Activated T-helper 2 cell treated with anti-CD3 and anti-CD28 coated beads, Interferon-gamma antibody, Interleukin-2, Interleukin-4, amounts not matched to agents 10 μg/mL and 5 μg/mL and 100 μg/mL, durations not matched to agents 14 hours and 24 hours and 36 hours (primary cell): Measurements from ENCODE around the gene LARP1. TPM values are rescaled to one million over a fixed set of nuclear protein-coding genes. Genes with fewer than 3 reads are reported as not detected.
A peak's percentile ranks its signal among the peaks of the same experiment; 100 is the strongest.

Experiments
- DNase-seq: peaks from one replicate; pipeline ENCODE4 v3.0.0; 2021; ENCODE audit warnings: low spot score
- H3K27ac Mint-ChIP-seq: one replicate; pipeline ENCODE4 v1.8.0; 2021; ENCODE audit warnings: mixed read lengths
- H3K27me3 Mint-ChIP-seq: one replicate; pipeline ENCODE4 v1.8.0; 2021; ENCODE audit warnings: low read depth, mixed read lengths
- H3K36me3 Mint-ChIP-seq: one replicate; pipeline ENCODE4 v1.8.0; 2021; ENCODE audit warnings: low read depth, mixed read lengths
- H3K4me1 Mint-ChIP-seq: one replicate; pipeline ENCODE4 v1.8.0; 2021; ENCODE audit warnings: low read depth, mixed read lengths
- H3K4me3 Mint-ChIP-seq: one replicate; pipeline ENCODE4 v1.8.0; 2021; ENCODE audit warnings: low read depth, mild to moderate bottlenecking, moderate library complexity, mixed read lengths
- H3K9me3 Mint-ChIP-seq: one replicate; pipeline ENCODE4 v1.8.0; 2021; ENCODE audit warnings: mixed read lengths
- intact Hi-C: fragments of 100-400 bp; cut with micrococcal nuclease; formaldehyde crosslinking; loops from one replicate; pipeline ENCODE4 v1.15.1; 2023
- total RNA-seq: library from RNA; stranded (reverse); gene quantifications from 2 replicates; pipeline ENCODE4 v1.2.3, GENCODE V29; 2022

The LARP1 gene
- total RNA-seq, 1 donor from 2014 or later: 278 TPM

DNA sequence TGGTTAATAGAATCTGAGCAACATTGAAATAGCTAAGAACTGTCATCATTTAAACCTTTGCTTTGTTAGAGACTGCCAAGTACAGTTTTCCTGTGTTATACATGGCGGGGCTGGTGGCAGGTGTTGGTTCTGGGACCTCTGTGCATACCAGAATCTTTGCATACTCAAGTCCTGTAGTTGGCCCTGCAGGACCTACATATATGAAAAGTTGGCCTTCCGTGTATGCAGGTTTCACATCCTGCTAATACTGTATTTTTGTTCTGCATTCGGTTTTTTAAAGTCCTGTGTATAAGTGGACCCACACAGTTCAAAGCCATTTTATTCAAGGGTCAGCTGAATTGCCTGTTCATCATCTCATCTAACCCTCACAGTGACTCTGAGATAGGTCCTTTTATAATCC lies 36.4 kb downstream of the LARP1 start:
- H3K36me3 Mint-ChIP-seq: peaks cover 63% of the 10 kb centered on the region
- H3K4me1 Mint-ChIP-seq: peaks cover 23% of the 10 kb centered on the region
- no peaks in the 10 kb centered on the region for H3K27me3 Mint-ChIP-seq
- H3K4me3 Mint-ChIP-seq: no peak overlapping the region
- no peak for DNase-seq
- no peaks in the 10 kb centered on the region for H3K9me3 Mint-ChIP-seq
- no peak overlapping the region for H3K27ac Mint-ChIP-seq
- intact Hi-C loops: no loop called here

DNA sequence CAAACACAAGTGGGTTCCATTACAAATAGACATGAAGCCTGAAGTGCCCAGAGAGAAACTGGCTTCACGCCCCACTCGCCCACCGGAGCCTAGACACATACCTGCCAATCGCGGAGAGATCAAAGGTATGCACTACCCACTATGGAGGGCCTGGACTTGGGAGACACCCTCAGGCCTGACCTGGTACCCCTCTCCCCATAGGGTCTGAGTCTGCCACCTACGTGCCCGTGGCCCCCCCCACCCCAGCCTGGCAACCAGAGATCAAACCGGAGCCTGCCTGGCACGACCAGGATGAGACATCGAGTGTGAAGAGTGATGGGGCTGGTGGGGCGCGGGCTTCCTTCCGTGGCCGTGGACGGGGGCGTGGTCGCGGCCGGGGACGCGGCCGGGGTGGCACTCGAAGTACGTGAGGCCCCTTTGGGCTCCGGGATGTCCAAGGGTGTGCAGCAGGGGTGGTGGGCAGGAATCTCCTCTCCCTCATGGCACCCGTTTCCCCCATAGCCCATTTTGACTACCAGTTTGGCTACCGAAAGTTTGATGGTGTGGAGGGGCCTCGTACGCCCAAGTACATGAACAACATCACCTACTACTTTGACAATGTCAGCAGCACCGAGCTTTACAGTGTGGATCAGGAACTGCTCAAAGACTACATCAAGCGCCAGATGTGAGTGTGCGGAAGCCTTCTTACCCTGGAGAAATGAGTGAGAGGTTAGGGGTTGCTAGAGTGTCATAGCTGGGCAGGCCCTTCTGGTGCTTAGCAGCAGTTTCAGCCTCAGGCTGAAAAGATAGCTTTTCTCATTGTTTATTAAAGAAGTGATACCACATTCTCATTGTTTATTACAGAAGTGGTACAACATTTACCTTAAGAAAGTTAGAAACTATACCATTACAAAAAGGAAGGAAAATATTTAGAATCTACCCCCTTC lies 38.7 kb downstream of the LARP1 start:
- peaks cover 72% of the 10 kb centered on the region for H3K36me3 Mint-ChIP-seq
- no peak overlapping the region for H3K27ac Mint-ChIP-seq
- no peak for DNase-seq
- intact Hi-C loops: no loop called here
- H3K27me3 Mint-ChIP-seq: no peaks in the 10 kb centered on the region
- H3K9me3 Mint-ChIP-seq: no peaks in the 10 kb centered on the region
- H3K4me1 Mint-ChIP-seq: peaks cover 8% of the 10 kb centered on the region
- no peak overlapping the region for H3K4me3 Mint-ChIP-seq

DNA sequence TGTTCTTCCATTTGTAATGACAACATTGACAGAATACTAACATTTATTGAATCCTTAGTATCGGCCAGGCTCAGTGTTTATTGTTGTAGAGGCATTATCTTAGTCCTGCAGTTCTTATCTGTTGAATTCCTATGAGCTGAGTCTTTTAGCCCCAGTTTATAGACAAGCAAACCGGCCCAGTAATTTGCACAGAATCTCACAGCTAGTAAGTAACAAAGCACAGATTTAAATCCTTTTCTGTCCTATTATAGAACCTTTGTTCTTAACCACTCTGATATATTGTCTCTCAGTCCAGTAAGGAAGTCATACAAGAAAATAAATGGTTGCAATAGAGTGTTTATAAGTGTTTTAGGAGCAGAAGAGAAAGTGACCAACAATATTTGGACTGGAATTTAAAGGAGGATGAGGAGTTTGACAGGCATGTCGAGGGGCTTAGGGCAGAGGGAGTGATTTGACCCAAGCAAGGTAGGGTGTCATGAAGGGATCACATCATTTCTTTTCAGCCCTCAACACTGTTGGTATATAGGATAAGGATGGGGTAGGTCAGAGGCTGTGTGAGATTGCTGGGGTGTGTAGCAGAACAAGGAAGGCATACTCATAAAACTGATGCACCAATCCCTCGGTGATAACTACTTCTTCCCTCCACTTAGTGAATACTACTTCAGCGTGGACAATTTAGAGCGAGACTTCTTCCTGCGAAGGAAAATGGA lies 39.5 kb downstream of the LARP1 start:
- no peak overlapping the region for H3K27ac Mint-ChIP-seq
- H3K36me3 Mint-ChIP-seq: peaks cover 78% of the 10 kb centered on the region
- no peak for DNase-seq
- no peak overlapping the region for H3K4me3 Mint-ChIP-seq
- no peaks in the 10 kb centered on the region for H3K27me3 Mint-ChIP-seq
- no peaks in the 10 kb centered on the region for H3K9me3 Mint-ChIP-seq
- intact Hi-C loops: no loop called here
- H3K4me1 Mint-ChIP-seq: peaks cover 11% of the 10 kb centered on the region

DNA sequence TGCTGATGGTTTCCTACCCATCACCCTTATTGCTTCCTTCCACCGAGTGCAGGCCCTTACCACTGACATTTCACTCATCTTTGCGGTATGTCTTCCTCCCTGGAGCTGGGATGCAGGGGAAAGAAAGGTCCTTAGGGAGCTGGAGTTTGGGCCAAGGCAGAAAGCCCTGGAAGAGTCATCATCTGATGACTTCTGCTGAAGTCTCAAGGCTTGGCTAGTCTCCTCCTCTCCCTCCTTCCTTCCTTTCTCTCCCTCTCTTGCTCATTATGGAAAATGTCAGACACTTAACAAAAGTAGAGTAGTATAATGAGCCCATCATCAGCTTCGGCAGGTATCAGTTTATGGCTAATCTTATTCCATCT lies 40.0 kb downstream of the LARP1 start:
- H3K36me3 Mint-ChIP-seq: peaks cover 78% of the 10 kb centered on the region
- no peaks in the 10 kb centered on the region for H3K9me3 Mint-ChIP-seq
- intact Hi-C loops: no loop called here
- H3K27me3 Mint-ChIP-seq: no peaks in the 10 kb centered on the region
- no peak overlapping the region for H3K27ac Mint-ChIP-seq
- H3K4me1 Mint-ChIP-seq: peaks cover 10% of the 10 kb centered on the region
- H3K4me3 Mint-ChIP-seq: no peak overlapping the region
- DNase-seq: no peak

DNA sequence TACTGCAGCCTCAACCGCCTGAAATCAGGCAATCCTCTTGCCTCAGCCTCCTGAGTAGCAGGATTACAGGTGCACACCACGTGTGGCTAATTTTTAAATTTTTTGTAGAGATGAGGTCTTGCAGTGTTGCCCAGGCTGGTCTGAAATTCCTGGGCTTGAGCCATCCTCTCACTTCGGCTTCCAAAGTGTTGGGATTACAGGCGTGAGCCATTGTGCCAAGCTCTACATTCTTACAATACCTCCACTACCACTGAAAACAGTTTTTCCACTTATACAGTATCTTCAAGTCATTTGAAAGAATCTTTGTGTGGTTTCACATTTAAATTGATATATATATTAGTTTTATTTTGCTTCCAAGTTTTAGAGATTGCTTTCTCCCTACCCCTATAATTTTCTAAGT lies 42.6 kb downstream of the LARP1 start:
- H3K4me1 Mint-ChIP-seq: peaks cover 12% of the 10 kb centered on the region
- no peaks in the 10 kb centered on the region for H3K9me3 Mint-ChIP-seq
- no peak overlapping the region for H3K27ac Mint-ChIP-seq
- H3K27me3 Mint-ChIP-seq: no peaks in the 10 kb centered on the region
- no peak overlapping the region for H3K4me3 Mint-ChIP-seq
- no peak for DNase-seq
- intact Hi-C loops: no loop called here
- H3K36me3 Mint-ChIP-seq: peaks cover 83% of the 10 kb centered on the region

DNA sequence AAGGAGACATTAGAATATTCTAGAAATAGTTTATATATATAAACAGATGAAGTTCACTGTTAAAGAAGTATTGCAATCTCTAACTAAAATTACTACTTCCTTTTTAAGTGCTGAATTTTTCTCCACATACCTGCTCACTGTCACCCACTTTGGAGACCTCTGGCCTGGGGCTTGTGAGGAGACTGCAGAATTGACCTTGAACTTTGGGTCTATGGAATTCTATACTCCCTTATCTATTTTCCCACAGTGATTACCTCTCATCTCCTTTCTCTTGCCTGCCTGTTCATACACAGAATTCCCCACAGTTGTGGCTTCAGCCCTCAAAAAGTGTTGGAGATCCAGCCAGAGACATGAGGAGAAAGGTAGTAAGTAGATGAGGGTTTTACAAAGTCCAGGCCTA lies 45.4 kb downstream of the LARP1 start:
- Mint-ChIP-seq H3K27ac (no peak overlapping the region), H3K4me3 (no peak overlapping the region), H3K9me3 (no peaks in the 10 kb centered on the region), H3K27me3 (no peaks in the 10 kb centered on the region), H3K36me3 (peaks cover 83% of the 10 kb centered on the region), H3K4me1 (peaks cover 12% of the 10 kb centered on the region)
- intact Hi-C loops: no loop called here
- no peak for DNase-seq

DNA sequence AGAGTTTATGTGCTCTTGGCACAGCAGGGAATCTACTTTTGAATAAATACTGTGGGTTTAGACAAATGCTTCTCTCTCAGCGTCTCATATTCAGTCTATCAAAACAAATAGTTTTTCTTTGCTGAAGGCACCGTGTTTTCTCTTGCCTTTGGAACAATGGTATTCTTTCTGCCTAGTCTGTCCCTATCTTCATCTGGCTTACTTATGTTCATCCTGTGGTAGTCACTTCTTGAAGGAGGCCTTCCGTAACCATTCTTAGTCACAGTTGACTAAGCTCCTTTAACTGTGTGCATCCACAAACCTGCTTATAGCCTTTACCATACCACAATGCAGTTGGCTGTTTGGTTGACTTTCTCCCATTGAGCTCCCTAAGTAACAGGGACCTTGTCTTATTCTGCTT lies 45.9 kb downstream of the LARP1 start:
- Mint-ChIP-seq H3K36me3 (peaks cover 86% of the 10 kb centered on the region), H3K4me1 (peaks cover 12% of the 10 kb centered on the region), H3K27me3 (no peaks in the 10 kb centered on the region), H3K9me3 (no peaks in the 10 kb centered on the region), H3K4me3 (no peak overlapping the region), H3K27ac (no peak overlapping the region)
- intact Hi-C loops: no loop called here
- no peak for DNase-seq

DNA sequence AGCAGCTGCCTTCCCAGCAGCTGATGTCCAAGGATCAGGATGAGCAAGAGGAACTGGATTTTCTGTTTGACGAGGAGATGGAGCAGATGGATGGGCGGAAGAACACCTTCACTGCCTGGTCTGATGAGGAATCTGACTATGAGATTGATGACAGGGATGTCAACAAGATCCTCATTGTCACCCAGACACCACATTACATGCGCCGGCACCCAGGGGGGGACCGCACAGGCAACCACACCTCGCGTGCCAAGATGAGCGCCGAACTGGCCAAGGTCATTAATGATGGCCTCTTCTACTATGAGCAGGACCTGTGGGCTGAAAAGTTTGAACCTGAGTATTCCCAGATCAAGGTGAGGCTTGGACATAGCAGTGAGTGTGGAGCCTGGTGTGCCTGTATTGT lies 46.9 kb downstream of the LARP1 start:
- no peak overlapping the region for H3K4me3 Mint-ChIP-seq
- no peaks in the 10 kb centered on the region for H3K9me3 Mint-ChIP-seq
- no peaks in the 10 kb centered on the region for H3K27me3 Mint-ChIP-seq
- intact Hi-C loops: no loop called here
- peaks cover 8% of the 10 kb centered on the region for H3K4me1 Mint-ChIP-seq
- no peak overlapping the region for H3K27ac Mint-ChIP-seq
- no peak for DNase-seq
- peaks cover 85% of the 10 kb centered on the region for H3K36me3 Mint-ChIP-seq

DNA sequence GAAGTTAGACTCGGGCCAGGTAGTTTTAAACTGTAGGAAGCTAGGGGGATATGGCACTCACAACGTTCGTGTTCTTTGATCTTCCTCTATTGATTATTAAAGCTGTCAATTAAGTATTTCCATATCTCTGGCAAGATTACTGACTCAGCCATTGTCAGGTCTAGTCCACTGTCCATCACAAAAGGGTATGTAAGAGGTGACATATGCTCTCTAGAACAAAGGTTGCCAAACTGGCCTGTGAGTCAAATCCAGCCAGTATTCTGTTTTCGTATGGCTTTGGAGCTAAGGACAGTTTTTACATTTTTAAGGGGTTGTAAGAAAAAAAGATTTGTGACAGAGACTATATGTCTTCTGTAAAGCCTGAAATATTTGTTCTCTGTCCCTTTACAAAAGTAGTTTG lies 51.0 kb downstream of the LARP1 start:
- H3K9me3 Mint-ChIP-seq: no peaks in the 10 kb centered on the region
- no peak for DNase-seq
- H3K27ac Mint-ChIP-seq: no peak overlapping the region
- peaks cover 2% of the 10 kb centered on the region for H3K4me1 Mint-ChIP-seq
- no peaks in the 10 kb centered on the region for H3K27me3 Mint-ChIP-seq
- no peak overlapping the region for H3K4me3 Mint-ChIP-seq
- peaks cover 81% of the 10 kb centered on the region for H3K36me3 Mint-ChIP-seq
- intact Hi-C loops: no loop called here

DNA sequence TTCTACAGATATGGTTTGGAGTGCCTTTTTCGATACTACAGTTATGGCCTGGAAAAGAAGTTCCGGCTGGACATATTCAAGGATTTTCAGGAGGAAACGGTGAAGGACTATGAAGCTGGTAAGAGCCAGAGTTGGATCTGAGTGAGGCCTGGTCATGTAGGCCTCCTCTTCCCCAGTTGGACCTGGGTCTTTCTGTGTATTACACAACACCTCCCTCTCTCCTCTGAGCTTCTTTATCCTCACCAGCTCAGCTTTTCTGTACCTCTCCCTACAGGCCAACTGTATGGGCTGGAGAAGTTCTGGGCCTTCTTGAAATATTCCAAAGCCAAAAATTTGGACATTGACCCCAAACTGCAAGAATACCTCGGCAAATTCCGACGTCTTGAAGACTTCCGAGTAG lies 56.1 kb downstream of the LARP1 start:
- no peaks in the 10 kb centered on the region for H3K27me3 Mint-ChIP-seq
- H3K9me3 Mint-ChIP-seq: no peaks in the 10 kb centered on the region
- peaks cover 11% of the 10 kb centered on the region for H3K4me1 Mint-ChIP-seq
- no peak for DNase-seq
- intact Hi-C loops: no loop called here
- H3K27ac Mint-ChIP-seq: no peak overlapping the region
- H3K36me3 Mint-ChIP-seq: peaks cover 80% of the 10 kb centered on the region
- H3K4me3 Mint-ChIP-seq: no peak overlapping the region

DNA sequence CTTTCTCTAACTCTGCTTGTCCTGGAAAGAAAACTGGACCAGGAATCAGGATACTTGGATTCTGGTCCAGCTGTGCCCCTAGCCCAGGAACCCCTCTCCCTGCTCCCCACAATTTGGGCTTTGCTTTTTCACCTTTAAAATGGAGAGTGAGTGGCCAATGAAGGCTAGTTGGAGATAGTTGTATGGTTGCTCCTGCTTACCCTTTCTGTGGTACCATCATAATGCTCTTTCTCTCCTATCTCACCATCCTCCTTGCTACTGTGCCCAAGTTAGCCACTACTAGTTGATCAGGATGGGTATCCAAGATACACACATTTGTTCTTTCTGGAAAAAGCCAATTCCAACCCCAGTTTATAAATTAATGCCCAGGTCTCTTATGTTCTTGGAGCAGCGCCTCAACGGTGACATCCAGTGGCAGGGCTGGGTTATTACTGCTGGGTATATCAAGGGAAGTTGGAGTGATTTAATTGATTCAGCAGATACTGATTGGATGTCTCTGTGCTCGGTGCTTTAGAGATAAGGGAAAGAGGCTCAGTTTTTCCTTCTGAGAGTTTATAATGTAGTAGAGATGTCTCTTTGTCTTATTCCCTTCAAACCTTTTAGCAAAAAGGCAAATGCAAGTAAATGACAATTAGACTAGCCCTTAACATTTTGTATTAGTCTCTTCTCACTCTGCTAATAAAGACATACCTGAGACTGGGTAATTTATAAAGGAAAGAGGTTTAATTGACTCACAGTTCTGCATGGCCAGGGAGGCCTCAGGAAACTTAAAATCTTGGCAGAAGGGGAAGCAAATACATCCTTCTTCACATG lies 56.7 kb downstream of the LARP1 start:
- peaks cover 11% of the 10 kb centered on the region for H3K4me1 Mint-ChIP-seq
- intact Hi-C loops: loop anchor here (1.0 to 2.0 kb wide), 2 partner anchors 51 to 162 kb away; no protein-coding TSS in a partner anchor

DNA sequence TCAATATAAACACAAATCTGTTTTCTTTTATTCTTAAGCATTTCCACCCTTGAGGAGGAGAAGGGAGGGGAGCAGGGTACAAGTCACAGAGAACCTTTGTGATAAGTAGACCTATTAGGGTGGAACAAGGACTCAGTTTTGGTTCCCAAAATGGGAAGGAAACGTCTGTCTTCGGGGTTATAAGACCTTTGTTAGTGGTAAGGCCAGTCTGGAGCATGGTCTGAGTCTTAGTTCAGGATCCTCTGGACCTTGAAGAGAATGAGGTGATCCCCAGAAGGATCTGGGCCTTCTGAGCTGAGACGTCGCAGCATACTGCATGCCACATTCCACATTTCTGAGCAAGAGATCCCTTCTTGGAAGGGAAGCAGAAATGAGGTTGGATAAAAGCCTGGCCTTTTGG lies 58.0 kb downstream of the LARP1 start:
- intact Hi-C loops: loop anchor here (2.0 kb wide), 1 partner anchor 52 kb away; no protein-coding TSS in a partner anchor
- no peak overlapping the region for H3K4me3 Mint-ChIP-seq
- H3K4me1 Mint-ChIP-seq: peaks cover 11% of the 10 kb centered on the region
- DNase-seq: no peak
- H3K27me3 Mint-ChIP-seq: no peaks in the 10 kb centered on the region
- no peaks in the 10 kb centered on the region for H3K9me3 Mint-ChIP-seq
- peaks cover 81% of the 10 kb centered on the region for H3K36me3 Mint-ChIP-seq
- no peak overlapping the region for H3K27ac Mint-ChIP-seq

More for the DNA sequence above, 56.7 kb downstream of the LARP1 start:
- H3K27ac Mint-ChIP-seq: no peak overlapping the region
- DNase-seq: peak; percentile 43
- no peaks in the 10 kb centered on the region for H3K9me3 Mint-ChIP-seq
- peaks cover 80% of the 10 kb centered on the region for H3K36me3 Mint-ChIP-seq
- no peaks in the 10 kb centered on the region for H3K27me3 Mint-ChIP-seq
- H3K4me3 Mint-ChIP-seq: no peak overlapping the region
